OCI-LY7 (cell line): ENCODE data around the gene FYN. TPM values are rescaled to one million over a fixed set of nuclear protein-coding genes. Genes with fewer than 3 reads are reported as not detected.

Source experiments
- BruUV-seq: library from RNA; stranded (reverse); fragments of 400-500 nt; replicated peaks from 2 replicates; lab custom pipeline; 2021; lab: Mats Ljungman, UMichigan
- CTCF ChIA-PET: fragments of 300-600 bp; sonication (Branson Sonifier 250); formaldehyde crosslinking; loops from one replicate; lab custom pipeline; 2022; ENCODE audit warnings: antibody characterized with exemption; ENCODE audit not compliant: unreplicated experiment; lab: Charles Lee
- POLR2A ChIA-PET: fragments of 300-600 bp; sonication (Branson Sonifier 250); formaldehyde crosslinking; loops from one replicate; lab custom pipeline; 2022; ENCODE audit warnings: antibody characterized with exemption; lab: Charles Lee
- DNase-seq: peaks from one replicate; pipeline ENCODE4 v3.0.0-alpha.2; 2015; ENCODE audit warnings: low spot score
- H2AFZ ChIP-seq: fragments of 200-600 bp; sonication (generic), shearing (Covaris generic); 2 replicates; pipeline ENCODE4 v1.6.1; 2014; ENCODE audit warnings: mild to moderate bottlenecking, antibody characterized with exemption, low read length, moderate library complexity
- H3K27ac ChIP-seq: fragments of 200-600 bp; sonication (generic); 2 replicates; pipeline ENCODE4 v1.5.1; 2014; ENCODE audit warnings: mixed run types, low read depth, mild to moderate bottlenecking, moderate library complexity, low read length, inconsistent platforms; ENCODE audit not compliant: poor library complexity, severe bottlenecking
- H3K36me3 ChIP-seq: fragments of 200-600 bp; sonication (generic); 2 replicates; pipeline ENCODE4 v1.6.1; 2014; ENCODE audit warnings: mild to moderate bottlenecking, antibody characterized with exemption, low read length, moderate library complexity, mixed read lengths; ENCODE audit not compliant: insufficient read depth
- H3K4me1 ChIP-seq: fragments of 200-600 bp; sonication (generic); 2 replicates; pipeline ENCODE4 v1.5.1; 2014; ENCODE audit warnings: mild to moderate bottlenecking, low read length; ENCODE audit not compliant: insufficient read depth, poor library complexity, severe bottlenecking
- H3K4me2 ChIP-seq: fragments of 200-600 bp; sonication (generic); 2 replicates; pipeline ENCODE4 v1.6.1; 2014; ENCODE audit warnings: mild to moderate bottlenecking, low read length
- H3K4me3 ChIP-seq: fragments of 200-600 bp; sonication (generic); 2 replicates; pipeline ENCODE4 v1.5.1; 2014; ENCODE audit warnings: mild to moderate bottlenecking, low read depth, low read length; ENCODE audit not compliant: poor library complexity, severe bottlenecking
- H3K79me2 ChIP-seq: fragments of 200-600 bp; sonication (generic); 2 replicates; pipeline ENCODE4 v1.6.1; 2016; ENCODE audit warnings: low read depth, mild to moderate bottlenecking, low read length, moderate library complexity, mixed read lengths; ENCODE audit not compliant: insufficient read depth
- H3K9me2 ChIP-seq: fragments of 200-600 bp; sonication (generic); 2 replicates; pipeline ENCODE4 v1.6.1; 2016; ENCODE audit warnings: mild to moderate bottlenecking, low read length, mixed read lengths; ENCODE audit not compliant: insufficient read depth
- H3K9me3 ChIP-seq: fragments of 200-600 bp; sonication (generic); 2 replicates; pipeline ENCODE4 v1.6.1; 2014; ENCODE audit warnings: mild to moderate bottlenecking, mixed run types, low read length, mixed read lengths
- H4K20me1 ChIP-seq: fragments of 200-600 bp; sonication (generic); 2 replicates; pipeline ENCODE4 v1.6.1; 2014; ENCODE audit warnings: mild to moderate bottlenecking, antibody characterized with exemption, low read length, moderate library complexity, mixed read lengths; ENCODE audit not compliant: insufficient read depth
- EZH2phosphoT487 ChIP-seq: fragments of 200-600 bp; sonication (generic); IDR thresholded peaks from 2 replicates; pipeline ENCODE4 v1.6.1; 2018; ENCODE audit warnings: low read depth, borderline replicate concordance, mild to moderate bottlenecking, mixed run types, antibody characterized with exemption, low read length, moderate library complexity, mixed read lengths
- intact Hi-C: fragments of 100-400 bp; cut with micrococcal nuclease; formaldehyde crosslinking; loops from one replicate; pipeline ENCODE4 v1.10.0; 2022; ENCODE audit not compliant: unreplicated experiment
- total RNA-seq, 2 experiments: library from RNA; depleted of rRNA in 1 of 2; stranded (reverse); fragments of >200 nt in 1 of 2; shearing (Covaris generic) in 1 of 2; gene quantifications; 2 replicates each; pipeline ENCODE4 v1.2.3, GENCODE V29; 2014 to 2022
- TF ChIP-seq, protein P1 (sequence below): fragments of 200-600 bp; sonication (generic); conservative IDR thresholded peaks from 2 replicates; pipeline ENCODE4 v1.5.1; 2014; ENCODE audit warnings: mild to moderate bottlenecking, antibody characterized with exemption, low read length, moderate library complexity, mixed read lengths

FYN gene
- total RNA-seq, 2 experiments from 2014 or later: 57.3 to 92.9 TPM

DNA sequence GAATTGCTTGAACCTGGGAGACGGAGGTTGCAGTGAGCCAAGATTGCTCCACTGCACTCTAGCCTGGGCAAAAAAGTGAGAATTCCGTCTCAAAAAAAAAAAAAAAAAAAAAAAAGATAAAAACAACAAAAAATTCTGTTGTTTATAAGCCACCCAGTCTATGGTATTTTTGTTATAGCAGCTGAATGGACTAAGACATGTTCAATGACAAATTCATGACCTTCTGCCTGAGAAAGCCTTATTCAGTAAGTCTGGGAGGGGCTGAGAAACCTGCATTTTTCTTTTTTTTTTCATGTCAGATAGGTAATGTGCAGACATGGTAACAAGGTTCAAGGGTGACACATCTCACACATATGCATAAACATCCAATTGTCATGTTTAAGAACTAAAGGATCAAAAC, 227.2 kb downstream of the FYN start:
- no peak for DNase-seq
- no TSS peak for BruUV-seq
- no peaks in the 10 kb centered on the region for H3K4me1 ChIP-seq
- CTCF ChIA-PET: no interaction called here
- no peaks in the 10 kb centered on the region for H3K36me3 ChIP-seq
- no peak overlapping the region for H3K27ac ChIP-seq
- no peaks in the 10 kb centered on the region for H4K20me1 ChIP-seq
- TF ChIP-seq, protein P1, sequence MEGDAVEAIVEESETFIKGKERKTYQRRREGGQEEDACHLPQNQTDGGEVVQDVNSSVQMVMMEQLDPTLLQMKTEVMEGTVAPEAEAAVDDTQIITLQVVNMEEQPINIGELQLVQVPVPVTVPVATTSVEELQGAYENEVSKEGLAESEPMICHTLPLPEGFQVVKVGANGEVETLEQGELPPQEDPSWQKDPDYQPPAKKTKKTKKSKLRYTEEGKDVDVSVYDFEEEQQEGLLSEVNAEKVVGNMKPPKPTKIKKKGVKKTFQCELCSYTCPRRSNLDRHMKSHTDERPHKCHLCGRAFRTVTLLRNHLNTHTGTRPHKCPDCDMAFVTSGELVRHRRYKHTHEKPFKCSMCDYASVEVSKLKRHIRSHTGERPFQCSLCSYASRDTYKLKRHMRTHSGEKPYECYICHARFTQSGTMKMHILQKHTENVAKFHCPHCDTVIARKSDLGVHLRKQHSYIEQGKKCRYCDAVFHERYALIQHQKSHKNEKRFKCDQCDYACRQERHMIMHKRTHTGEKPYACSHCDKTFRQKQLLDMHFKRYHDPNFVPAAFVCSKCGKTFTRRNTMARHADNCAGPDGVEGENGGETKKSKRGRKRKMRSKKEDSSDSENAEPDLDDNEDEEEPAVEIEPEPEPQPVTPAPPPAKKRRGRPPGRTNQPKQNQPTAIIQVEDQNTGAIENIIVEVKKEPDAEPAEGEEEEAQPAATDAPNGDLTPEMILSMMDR: no peak
- TF ChIP-seq EZH2phosphoT487: no peak
- POLR2A ChIA-PET: no interaction called here
- H3K9me3 ChIP-seq: no peaks in the 10 kb centered on the region
- H3K4me3 ChIP-seq: no peak overlapping the region
- no peaks in the 10 kb centered on the region for H3K9me2 ChIP-seq
- intact Hi-C loops: loop anchor here (10.0 kb wide), 1 partner anchor 161 kb away; the partner anchor contains the start of gene REV3L
- no peaks in the 10 kb centered on the region for H3K79me2 ChIP-seq
- no peak overlapping the region for H3K4me2 ChIP-seq
- H2AFZ ChIP-seq: no peak overlapping the region

DNA sequence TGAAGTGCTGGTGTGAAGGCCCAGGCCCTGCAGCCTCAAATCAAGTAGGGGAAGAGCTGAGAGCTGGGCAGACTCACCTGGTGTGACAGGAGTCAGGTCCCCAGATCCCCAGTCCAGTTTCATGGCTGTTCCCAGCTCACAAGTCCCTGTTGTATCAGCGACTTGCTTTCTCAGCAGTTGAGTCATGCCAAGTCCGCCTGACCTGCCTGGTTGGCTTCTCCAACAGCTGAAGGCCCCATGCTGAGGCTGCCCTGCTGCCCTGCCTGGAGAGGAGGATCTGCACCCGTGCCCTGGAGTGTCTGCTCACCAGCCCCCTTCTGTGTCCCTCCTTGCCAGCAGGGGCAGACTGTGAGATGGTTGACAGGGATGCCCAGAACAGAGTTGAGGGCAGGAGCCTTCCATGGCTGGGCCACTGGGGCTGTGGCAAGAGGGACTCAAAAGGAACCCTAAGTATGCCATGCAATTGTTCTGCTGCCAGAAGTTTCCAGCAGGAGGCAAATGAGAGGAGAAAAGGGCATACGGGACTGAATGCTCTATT, 228.3 kb downstream of the FYN start:
- Histone ChIP-seq H2AFZ (no peak overlapping the region), H3K27ac (no peak overlapping the region), H3K79me2 (no peaks in the 10 kb centered on the region), H3K9me3 (no peaks in the 10 kb centered on the region), H3K4me2 (no peak overlapping the region), H3K9me2 (no peaks in the 10 kb centered on the region), H3K36me3 (no peaks in the 10 kb centered on the region), H4K20me1 (no peaks in the 10 kb centered on the region), H3K4me3 (no peak overlapping the region), H3K4me1 (no peaks in the 10 kb centered on the region)
- intact Hi-C loops: loop anchor here (10.0 kb wide), 1 partner anchor 160 kb away; the partner anchor contains the start of gene REV3L
- ChIA-PET CTCF (no interaction called here), POLR2A (no interaction called here)
- no TSS peak for BruUV-seq
- TF ChIP-seq, protein P1: no peak
- TF ChIP-seq EZH2phosphoT487: no peak
- no peak for DNase-seq
